Effector memory CD4-positive, alpha-beta T cell (primary cell): ENCODE data around the gene CLOCK.
"Not testable (repeated sequence)": the region's sequence is repeated elsewhere in the genome, so short reads cannot be mapped to it uniquely, and the experiment has no call there.

Experiments used
- DNase-seq, 3 donors: peaks; one replicate each; pipeline ENCODE4 v3.0.0-alpha.2; 2020
- H3K27ac ChIP-seq: 2 replicates; pipeline ENCODE4 v1.7.0; 2013; ENCODE audit warnings: mild to moderate bottlenecking, low read length, moderate library complexity; ENCODE audit not compliant: insufficient read depth, poor library complexity, severe bottlenecking
- H3K27me3 ChIP-seq: replicated peaks from 2 replicates; pipeline ENCODE4 v1.7.0; 2013; ENCODE audit warnings: mild to moderate bottlenecking, low read length; ENCODE audit not compliant: insufficient read depth, control insufficient read depth, poor library complexity, severe bottlenecking
- H3K36me3 ChIP-seq: 2 replicates; pipeline ENCODE4 v1.7.0; 2013; ENCODE audit warnings: mild to moderate bottlenecking, low read length, moderate library complexity; ENCODE audit not compliant: control insufficient read depth, insufficient read depth
- H3K4me1 ChIP-seq: 2 replicates; pipeline ENCODE4 v1.7.0; 2013; ENCODE audit warnings: low read length, mild to moderate bottlenecking; ENCODE audit not compliant: control insufficient read depth, insufficient read depth, poor library complexity, severe bottlenecking
- H3K4me3 ChIP-seq: 2 replicates; pipeline ENCODE4 v1.7.0; 2013; ENCODE audit warnings: low read length, low read depth, mild to moderate bottlenecking; ENCODE audit not compliant: insufficient read depth, poor library complexity, severe bottlenecking
- H3K9me3 ChIP-seq: 2 replicates; pipeline ENCODE4 v1.7.0; 2013; ENCODE audit warnings: mild to moderate bottlenecking, low read length, moderate library complexity; ENCODE audit not compliant: control insufficient read depth
- total RNA-seq, 3 donors: gene quantifications; one replicate each; lab custom pipeline; 2026; lab: John Stamatoyannopoulos, UW

The CLOCK gene
- 36.5 to 46.7 (median 36.8) reads per million in 3 donors for total RNA-seq

GRCh38 chr4:55546756-55547465 is at the start of gene CLOCK:
Gene CLOCK (minus strand): TSS chr4:55546909. CDS start chr4:55482785, 64,124 bp downstream.
- peak; percentile 77 to 83 (median 79) for DNase-seq
- peaks cover 10% of the 10 kb centered on the region for H3K4me1 ChIP-seq
- H3K4me3 ChIP-seq, result peak within 1 kb of the TSS; percentile 90
- no peaks in the 10 kb centered on the region for H3K9me3 ChIP-seq
- no peaks in the 10 kb centered on the region for H3K36me3 ChIP-seq
- H3K27me3 ChIP-seq, result no peaks in the 10 kb centered on the region
- H3K27ac ChIP-seq, result peak within 1 kb of the TSS; percentile 85

- Histone ChIP-seq H3K27ac (no peak within 1 kb of the TSS), H3K4me3 (no peak within 1 kb of the TSS), H3K27me3 (no peaks in the 10 kb centered on the region), H3K4me1 (no peaks in the 10 kb centered on the region), H3K36me3 (no peaks in the 10 kb centered on the region), H3K9me3 (no peaks in the 10 kb centered on the region)
- no peak for DNase-seq
These were observed 45.3 kb upstream of the CLOCK start, which contains the start of gene PDCL2 for GRCh38 chr4:55592014-55592413. Gene PDCL2 (minus strand): TSS chr4:55592245. CDS start chr4:55592109, 136 bp downstream.

- Histone ChIP-seq H3K4me1 (no peaks in the 10 kb centered on the region), H3K27me3 (no peaks in the 10 kb centered on the region), H3K4me3 (no peak overlapping the region), H3K27ac (no peak overlapping the region), H3K36me3 (no peaks in the 10 kb centered on the region), H3K9me3 (no peaks in the 10 kb centered on the region)
- no peak for DNase-seq
These were observed 41.5 kb upstream of the CLOCK start for GRCh38 chr4:55588160-55588559.

GRCh38 chr4:55582773-55583172 is 36.1 kb upstream of the CLOCK start:
- H3K9me3 ChIP-seq, H3K4me1 ChIP-seq, H3K36me3 ChIP-seq, H3K27me3 ChIP-seq, H3K4me3 ChIP-seq, DNase-seq, H3K27ac ChIP-seq: not testable (repeated sequence)

GRCh38 chr4:55578341-55579010 is 31.8 kb upstream of the CLOCK start:
- Histone ChIP-seq H3K27ac (no peak overlapping the region), H3K27me3 (no peaks in the 10 kb centered on the region), H3K4me1 (no peaks in the 10 kb centered on the region), H3K4me3 (no peak overlapping the region), H3K36me3 (no peaks in the 10 kb centered on the region), H3K9me3 (no peaks in the 10 kb centered on the region)
- DNase-seq, result no peak

GRCh38 chr4:55575513-55575912 is 28.8 kb upstream of the CLOCK start:
- Histone ChIP-seq H3K9me3 (no peaks in the 10 kb centered on the region), H3K4me3 (no peak overlapping the region), H3K27me3 (no peaks in the 10 kb centered on the region), H3K4me1 (no peaks in the 10 kb centered on the region), H3K27ac (no peak overlapping the region), H3K36me3 (no peaks in the 10 kb centered on the region)
- DNase-seq, result no peak

- Histone ChIP-seq H3K9me3 (no peaks in the 10 kb centered on the region), H3K36me3 (no peaks in the 10 kb centered on the region), H3K4me3 (no peak overlapping the region), H3K4me1 (no peaks in the 10 kb centered on the region), H3K27me3 (no peaks in the 10 kb centered on the region), H3K27ac (no peak overlapping the region)
- no peak for DNase-seq
These were observed 27.5 kb upstream of the CLOCK start for GRCh38 chr4:55574252-55574651.

GRCh38 chr4:55571806-55572205 is 25.1 kb upstream of the CLOCK start:
- no peak for DNase-seq

GRCh38 chr4:55568905-55569504 is 22.3 kb upstream of the CLOCK start:
- Histone ChIP-seq H3K27ac (no peak overlapping the region), H3K4me3 (no peak overlapping the region), H3K4me1 (no peaks in the 10 kb centered on the region), H3K27me3 (no peaks in the 10 kb centered on the region), H3K36me3 (no peaks in the 10 kb centered on the region), H3K9me3 (no peaks in the 10 kb centered on the region)
- DNase-seq, result no peak

More at GRCh38 chr4:55571806-55572205, 25.1 kb upstream of the CLOCK start:
- H3K27ac ChIP-seq, result no peak overlapping the region
- no peaks in the 10 kb centered on the region for H3K9me3 ChIP-seq
- H3K4me1 ChIP-seq, result no peaks in the 10 kb centered on the region
- no peak overlapping the region for H3K4me3 ChIP-seq
- H3K27me3 ChIP-seq, result no peaks in the 10 kb centered on the region
- no peaks in the 10 kb centered on the region for H3K36me3 ChIP-seq

GRCh38 chr4:55561889-55562288 is 15.2 kb upstream of the CLOCK start:
- H3K36me3 ChIP-seq, result no peaks in the 10 kb centered on the region
- no peak for DNase-seq
- no peak overlapping the region for H3K4me3 ChIP-seq
- H3K27me3 ChIP-seq, result no peaks in the 10 kb centered on the region
- no peaks in the 10 kb centered on the region for H3K9me3 ChIP-seq
- H3K27ac ChIP-seq, result no peak overlapping the region
- no peaks in the 10 kb centered on the region for H3K4me1 ChIP-seq
